Fibroblast of lung (primary cell): ENCODE measurements around the gene KNDC1. TPM values are rescaled to one million over a fixed set of nuclear protein-coding genes. Genes with fewer than 3 reads are reported as not detected.

Experiments used
- DNase-seq, 2 donors: peaks; one replicate each; pipeline versions ENCODE4 v3.0.0 to v3.0.0-alpha.2; 2010; ENCODE audit warnings: low read depth in 2 of 2
- H2AFZ ChIP-seq: 2 replicates; pipeline ENCODE4 v1.5.1; 2012; ENCODE audit warnings: low read length, control low read depth, inconsistent platforms
- H3K27ac ChIP-seq: 2 replicates; pipeline ENCODE4 v1.5.1; 2011; ENCODE audit warnings: low read length, control low read depth; ENCODE audit not compliant: insufficient read depth
- H3K27me3 ChIP-seq: 2 replicates; pipeline ENCODE4 v1.5.1; 2011; ENCODE audit warnings: mild to moderate bottlenecking, low read length; ENCODE audit not compliant: control insufficient read depth, insufficient read depth
- H3K36me3 ChIP-seq: 2 replicates; pipeline ENCODE4 v1.5.1; 2011; ENCODE audit warnings: low read length; ENCODE audit not compliant: control insufficient read depth, insufficient read depth
- H3K4me1 ChIP-seq: 2 replicates; pipeline ENCODE4 v1.5.1; 2011; ENCODE audit warnings: low read length; ENCODE audit not compliant: control insufficient read depth, insufficient read depth; ENCODE audit errors: extremely low read depth
- H3K4me2 ChIP-seq: 2 replicates; pipeline ENCODE4 v1.5.1; 2011; ENCODE audit warnings: low read length, control low read depth; ENCODE audit not compliant: insufficient read depth; ENCODE audit errors: extremely low read depth
- H3K4me3 ChIP-seq, 4 experiments: fragments of 200-600 bp in 1 of 4; sonication (generic) in 1 of 4; replicated peaks in 1 of 4; 2 replicates each; pipeline ENCODE4 v1.5.1; 2011 to 2016; ENCODE audit warnings: low read length in 4 of 4, low read depth in 3 of 4, mild to moderate bottlenecking in 3 of 4, control low read depth in 2 of 4, inconsistent platforms in 1 of 4, mixed read lengths in 1 of 4; ENCODE audit not compliant: insufficient read depth in 1 of 4; ENCODE audit errors: control extremely low read depth in 1 of 4
- H3K79me2 ChIP-seq: 2 replicates; pipeline ENCODE4 v1.5.1; 2012; ENCODE audit warnings: mild to moderate bottlenecking, low read length, inconsistent platforms; ENCODE audit not compliant: control insufficient read depth, insufficient read depth
- H3K9ac ChIP-seq: 2 replicates; pipeline ENCODE4 v1.5.1; 2011; ENCODE audit warnings: mild to moderate bottlenecking, low read length, control low read depth; ENCODE audit not compliant: insufficient read depth
- H3K9me3 ChIP-seq: 2 replicates; pipeline ENCODE4 v1.5.1; 2012; ENCODE audit warnings: low read depth, low read length; ENCODE audit not compliant: control insufficient read depth, insufficient read depth
- H4K20me1 ChIP-seq: 2 replicates; pipeline ENCODE4 v1.5.1; 2011; ENCODE audit warnings: low read length; ENCODE audit not compliant: control insufficient read depth, insufficient read depth; ENCODE audit errors: extremely low read depth
- CTCF ChIP-seq, 2 donors: IDR thresholded peaks in 1 of 2; conservative IDR thresholded peaks in 1 of 2; 1 replicate in 1 of 2; 2 replicates in 1 of 2; pipeline ENCODE4 v1.5.1; 2011 to 2012; ENCODE audit warnings: low read length in 2 of 2, control low read depth in 1 of 2, inconsistent platforms in 1 of 2, low read depth in 1 of 2, mild to moderate bottlenecking in 1 of 2
- EZH2 ChIP-seq: IDR thresholded peaks from 2 replicates; pipeline ENCODE4 v1.5.1; 2012; ENCODE audit warnings: low read length, control low read depth, mild to moderate bottlenecking; ENCODE audit errors: missing control alignments
- polyA plus RNA-seq, 2 donors: library from polyadenylated mRNA; depleted of rRNA in 1 of 2; stranded (reverse) in 1 of 2; unstranded in 1 of 2; fragments of >200 nt; gene quantifications; 2 replicates each; pipeline ENCODE4 v1.2.1, GENCODE V29; 2011 to 2012; ENCODE audit warnings: missing spikeins in 1 of 2
- total RNA-seq: library from RNA; depleted of rRNA; stranded (reverse); fragments of >200 nt; gene quantifications from 2 replicates; pipeline ENCODE4 v1.2.1, GENCODE V29; 2014

The KNDC1 gene
- total and polyA plus RNA-seq, 2 donors (not counting 1 experiment from before 2014, with no cell fraction given) = 0.20 to 0.50 TPM

GRCh38 chr10:133167693-133168616 lies 7.9 kb downstream of the KNDC1 start:
- H3K4me3 ChIP-seq = no peak overlapping the region
- H4K20me1 ChIP-seq = no peaks in the 10 kb centered on the region
- DNase-seq = no peak
- no peak overlapping the region for H2AFZ ChIP-seq
- no peak overlapping the region for H3K9ac ChIP-seq
- no peak overlapping the region for H3K4me2 ChIP-seq
- H3K79me2 ChIP-seq = no peaks in the 10 kb centered on the region
- H3K4me1 ChIP-seq = no peaks in the 10 kb centered on the region
- H3K36me3 ChIP-seq = no peaks in the 10 kb centered on the region
- H3K27ac ChIP-seq = no peak overlapping the region
- TF ChIP-seq EZH2 (no peak), CTCF (conservative IDR thresholded peaks at IDR 0.05 in 1 of 2, IDR thresholded peaks at IDR 0.05 in 1 of 2; ENCODE audit: low read depth in 1 of 2, low read length in 2 of 2) (no peak)
- H3K9me3 ChIP-seq = no peaks in the 10 kb centered on the region
- H3K27me3 ChIP-seq = no peaks in the 10 kb centered on the region

GRCh38 chr10:133168617-133169031 lies 8.6 kb downstream of the KNDC1 start:
- H3K79me2 ChIP-seq = no peaks in the 10 kb centered on the region
- H2AFZ ChIP-seq = no peak overlapping the region
- H4K20me1 ChIP-seq = no peaks in the 10 kb centered on the region
- no peaks in the 10 kb centered on the region for H3K36me3 ChIP-seq
- no peak overlapping the region for H3K4me2 ChIP-seq
- no peak overlapping the region for H3K9ac ChIP-seq
- H3K27me3 ChIP-seq = no peaks in the 10 kb centered on the region
- no peaks in the 10 kb centered on the region for H3K9me3 ChIP-seq
- DNase-seq = no peak
- no peak overlapping the region for H3K4me3 ChIP-seq
- no peak overlapping the region for H3K27ac ChIP-seq
- no peaks in the 10 kb centered on the region for H3K4me1 ChIP-seq
- no peak for TF ChIP-seq EZH2
- TF ChIP-seq CTCF (conservative IDR thresholded peaks at IDR 0.05 in 1 of 2, IDR thresholded peaks at IDR 0.05 in 1 of 2; ENCODE audit: low read depth in 1 of 2, low read length in 2 of 2) = no peak

GRCh38 chr10:133169173-133169947 lies 9.3 kb downstream of the KNDC1 start:
- Histone ChIP-seq H3K4me2 (no peak overlapping the region), H3K4me3 (no peak overlapping the region), H3K79me2 (no peaks in the 10 kb centered on the region), H3K27me3 (no peaks in the 10 kb centered on the region), H3K9me3 (no peaks in the 10 kb centered on the region), H3K27ac (no peak overlapping the region), H3K4me1 (no peaks in the 10 kb centered on the region), H3K36me3 (no peaks in the 10 kb centered on the region), H3K9ac (no peak overlapping the region), H4K20me1 (no peaks in the 10 kb centered on the region), H2AFZ (no peak overlapping the region)
- TF ChIP-seq EZH2 (no peak), CTCF (conservative IDR thresholded peaks at IDR 0.05 in 1 of 2, IDR thresholded peaks at IDR 0.05 in 1 of 2; ENCODE audit: low read depth in 1 of 2, low read length in 2 of 2) (no peak)
- no peak for DNase-seq
